ENCODE measurements around the gene FNBP1. TPM values are rescaled to one million over a fixed set of nuclear protein-coding genes. Genes with fewer than 3 reads are reported as not detected.

FNBP1 gene
- total RNA-seq, 3 donors from 2014 or later: 156 to 174 (median 163) TPM

GRCh38 chr9:129851821-129852220 lies 191.2 kb downstream of the FNBP1 start:
- no peaks in the 10 kb centered on the region for H3K27me3 Mint-ChIP-seq (ENCODE audit: low read depth)
- peaks cover 38% of the 10 kb centered on the region for H3K36me3 Mint-ChIP-seq (ENCODE audit: insufficient read depth)
- no peak for DNase-seq
- H3K4me3 Mint-ChIP-seq: no peak overlapping the region
- no peaks in the 10 kb centered on the region for H3K9me3 Mint-ChIP-seq
- ATAC-seq: no peak
- peaks cover 38% of the 10 kb centered on the region for H3K4me1 Mint-ChIP-seq (ENCODE audit: low read depth)

GRCh38 chr9:129850821-129851550 lies 192.0 kb downstream of the FNBP1 start:
- peaks cover 38% of the 10 kb centered on the region for H3K36me3 Mint-ChIP-seq (ENCODE audit: insufficient read depth)
- ATAC-seq: no peak
- H3K9me3 Mint-ChIP-seq: no peaks in the 10 kb centered on the region
- H3K27me3 Mint-ChIP-seq (ENCODE audit: low read depth): no peaks in the 10 kb centered on the region
- H3K4me1 Mint-ChIP-seq (ENCODE audit: low read depth): peaks cover 40% of the 10 kb centered on the region
- no peak overlapping the region for H3K4me3 Mint-ChIP-seq
- DNase-seq: no peak

GRCh38 chr9:129849901-129850300 lies 193.1 kb downstream of the FNBP1 start:
- ATAC-seq (no peak), DNase-seq (no peak)
- H3K4me1 Mint-ChIP-seq (ENCODE audit: low read depth): peaks cover 39% of the 10 kb centered on the region
- no peak overlapping the region for H3K4me3 Mint-ChIP-seq
- H3K9me3 Mint-ChIP-seq: no peaks in the 10 kb centered on the region
- H3K27me3 Mint-ChIP-seq (ENCODE audit: low read depth): no peaks in the 10 kb centered on the region
- H3K36me3 Mint-ChIP-seq (ENCODE audit: insufficient read depth): peaks cover 34% of the 10 kb centered on the region

- Mint-ChIP-seq H3K9me3 (no peaks in the 10 kb centered on the region), H3K27me3 (ENCODE audit: low read depth) (no peaks in the 10 kb centered on the region), H3K4me1 (ENCODE audit: low read depth) (peaks cover 29% of the 10 kb centered on the region), H3K36me3 (ENCODE audit: insufficient read depth) (peaks cover 28% of the 10 kb centered on the region), H3K4me3 (no peak overlapping the region)
- no peak for ATAC-seq
- DNase-seq: no peak
Observed at GRCh38 chr9:129848712-129849441, 194.1 kb downstream of the FNBP1 start.

GRCh38 chr9:129845373-129845772 lies 197.6 kb downstream of the FNBP1 start:
- H3K9me3 Mint-ChIP-seq: no peaks in the 10 kb centered on the region

GRCh38 chr9:129841071-129841470 lies 201.9 kb downstream of the FNBP1 start:
- H3K27me3 Mint-ChIP-seq (ENCODE audit: low read depth): no peaks in the 10 kb centered on the region
- no peak overlapping the region for H3K4me3 Mint-ChIP-seq

More at GRCh38 chr9:129845373-129845772, 197.6 kb downstream of the FNBP1 start:
- ATAC-seq: no peak
- Mint-ChIP-seq H3K4me3 (no peak overlapping the region), H3K4me1 (ENCODE audit: low read depth) (peaks cover 34% of the 10 kb centered on the region), H3K36me3 (ENCODE audit: insufficient read depth) (peaks cover 9% of the 10 kb centered on the region), H3K27me3 (ENCODE audit: low read depth) (no peaks in the 10 kb centered on the region)
- DNase-seq: no peak

GRCh38 chr9:129840034-129840433 lies 203.0 kb downstream of the FNBP1 start:
- H3K36me3 Mint-ChIP-seq (ENCODE audit: insufficient read depth): peaks cover 7% of the 10 kb centered on the region
- H3K9me3 Mint-ChIP-seq: no peaks in the 10 kb centered on the region
- ATAC-seq: no peak
- peak overlapping the region; percentile 24 for H3K4me3 Mint-ChIP-seq
- peaks cover 60% of the 10 kb centered on the region for H3K4me1 Mint-ChIP-seq (ENCODE audit: low read depth)
- no peaks in the 10 kb centered on the region for H3K27me3 Mint-ChIP-seq (ENCODE audit: low read depth)
- no peak for DNase-seq

More at GRCh38 chr9:129841071-129841470, 201.9 kb downstream of the FNBP1 start:
- H3K36me3 Mint-ChIP-seq (ENCODE audit: insufficient read depth): peaks cover 8% of the 10 kb centered on the region
- no peaks in the 10 kb centered on the region for H3K9me3 Mint-ChIP-seq
- peaks cover 65% of the 10 kb centered on the region for H3K4me1 Mint-ChIP-seq (ENCODE audit: low read depth)
- ATAC-seq: no peak
- DNase-seq: no peak

- H3K4me3 Mint-ChIP-seq: peak overlapping the region; percentile 42
- H3K9me3 Mint-ChIP-seq: no peaks in the 10 kb centered on the region
Observed at GRCh38 chr9:129839324-129840023, 203.5 kb downstream of the FNBP1 start.

GRCh38 chr9:129838707-129839259 lies 204.2 kb downstream of the FNBP1 start:
- Mint-ChIP-seq H3K36me3 (ENCODE audit: insufficient read depth) (peaks cover 12% of the 10 kb centered on the region), H3K4me1 (ENCODE audit: low read depth) (peaks cover 69% of the 10 kb centered on the region), H3K4me3 (peak overlapping the region; percentile 42), H3K9me3 (no peaks in the 10 kb centered on the region), H3K27me3 (ENCODE audit: low read depth) (no peaks in the 10 kb centered on the region)
- DNase-seq (no peak), ATAC-seq (peak; percentile 39 to 56)

More at GRCh38 chr9:129839324-129840023, 203.5 kb downstream of the FNBP1 start:
- Mint-ChIP-seq H3K36me3 (ENCODE audit: insufficient read depth) (peaks cover 12% of the 10 kb centered on the region), H3K4me1 (ENCODE audit: low read depth) (peaks cover 63% of the 10 kb centered on the region), H3K27me3 (ENCODE audit: low read depth) (no peaks in the 10 kb centered on the region)
- no peak for ATAC-seq
- no peak for DNase-seq

Other genes with a start within 250 kb of the FNBP1 start
- 10 to 100 TPM; 22.8 to 28.1 (median 27.5) TPM for gene TOR1B, start 240.0 kb downstream of the FNBP1 start, total RNA-seq
- gene TOR1A, start 219.1 kb downstream of the FNBP1 start, total RNA-seq: 10 to 100 TPM; 42.4 to 49.3 (median 45.2) TPM
- 10 to 100 TPM; 74.8 to 92.6 (median 76.2) TPM for gene C9orf78, start 207.9 kb downstream of the FNBP1 start, total RNA-seq
- gene USP20, start 207.7 kb downstream of the FNBP1 start, total RNA-seq: 10 to 100 TPM; 39.1 to 48.4 (median 47.0) TPM
- gene GPR107, start 10.7 kb upstream of the FNBP1 start, total RNA-seq: 10 to 100 TPM; 15.9 to 21.7 (median 17.9) TPM
- 10 to 100 TPM; 23.8 to 27.5 (median 24.1) TPM for gene NCS1, start 129.2 kb upstream of the FNBP1 start, total RNA-seq
- under 1 TPM in 2 of 3 donors, not detected in 1; 0.03 to 0.05 TPM for gene HMCN2, start 222.6 kb upstream of the FNBP1 start, total RNA-seq